Neural cell (in vitro differentiated cells): ENCODE measurements around the gene HDAC5. TPM values are rescaled to one million over a fixed set of nuclear protein-coding genes. Genes with fewer than 3 reads are reported as not detected.
"Not testable (repeated sequence)": the region's sequence is repeated elsewhere in the genome, so short reads cannot be mapped to it uniquely, and the experiment has no call there.

Source experiments
- H2AFZ ChIP-seq: fragments of 200-600, 300-800 bp; sonication (generic), shearing (Covaris generic); 2 replicates; pipeline ENCODE4 v1.6.0; 2014; ENCODE audit warnings: low read depth, mild to moderate bottlenecking, antibody characterized with exemption, low read length, moderate library complexity
- H3F3A ChIP-seq: fragments of 200-600 bp; shearing (Covaris generic); 2 replicates; pipeline ENCODE4 v1.6.1; 2016; ENCODE audit warnings: mild to moderate bottlenecking, moderate library complexity, mixed read lengths, antibody characterized with exemption, low read length; ENCODE audit not compliant: insufficient read depth, poor library complexity, severe bottlenecking
- H3K27ac ChIP-seq: fragments of 200-600, 300-800 bp; sonication (generic), shearing (Covaris generic); 2 replicates; pipeline ENCODE4 v1.5.1; 2014; ENCODE audit warnings: mild to moderate bottlenecking, low read length, moderate library complexity
- H3K27me3 ChIP-seq: fragments of 300-800, 200-600 bp; sonication (generic), shearing (Covaris generic); 2 replicates; pipeline ENCODE4 v1.6.0; 2014; ENCODE audit warnings: mild to moderate bottlenecking, low read depth, low read length, moderate library complexity; ENCODE audit not compliant: insufficient read depth
- H3K36me3 ChIP-seq: fragments of 300-800, 200-600 bp; sonication (generic), shearing (Covaris generic); 2 replicates; pipeline ENCODE4 v1.5.1; 2014; ENCODE audit warnings: mild to moderate bottlenecking, antibody characterized with exemption, low read length, moderate library complexity; ENCODE audit not compliant: insufficient read depth
- H3K4me2 ChIP-seq: fragments of 300-800, 200-600 bp; sonication (generic), shearing (Covaris generic); 2 replicates; pipeline ENCODE4 v1.6.0; 2014; ENCODE audit warnings: mild to moderate bottlenecking, low read length
- H3K4me3 ChIP-seq: fragments of 300-800, 200-600 bp; sonication (generic), shearing (Covaris generic); 2 replicates; pipeline ENCODE4 v1.5.1; 2014; ENCODE audit warnings: mild to moderate bottlenecking, low read length, moderate library complexity
- H3K79me2 ChIP-seq: fragments of 200-600 bp; shearing (Covaris generic); replicated peaks from 2 replicates; pipeline ENCODE4 v1.6.0; 2014; ENCODE audit warnings: mild to moderate bottlenecking, low read length, moderate library complexity; ENCODE audit not compliant: insufficient read depth
- H3K9ac ChIP-seq: fragments of 300-800, 200-600 bp; sonication (generic), shearing (Covaris generic); 2 replicates; pipeline ENCODE4 v1.6.1; 2016; ENCODE audit warnings: mild to moderate bottlenecking, low read length, mixed read lengths
- H3K9me2 ChIP-seq: fragments of 200-600 bp; shearing (Covaris generic); 2 replicates; pipeline ENCODE4 v1.6.1; 2016; ENCODE audit warnings: mild to moderate bottlenecking, low read length, mixed read lengths; ENCODE audit not compliant: insufficient read depth
- H3K9me3 ChIP-seq: fragments of 200-600, 300-800 bp; sonication (generic), shearing (Covaris generic); 2 replicates; pipeline ENCODE4 v1.6.1; 2016; ENCODE audit warnings: mild to moderate bottlenecking, mixed run types, low read length, moderate library complexity, mixed read lengths
- H4K20me1 ChIP-seq: fragments of 200-600 bp; shearing (Covaris generic); 2 replicates; pipeline ENCODE4 v1.6.1; 2016; ENCODE audit warnings: mild to moderate bottlenecking, mixed run types; ENCODE audit not compliant: insufficient read depth
- EP300 ChIP-seq: fragments of 450-650 bp; conservative IDR thresholded peaks from 2 replicates; pipeline ENCODE4 v1.6.1; 2014; ENCODE audit warnings: antibody characterized with exemption, mild to moderate bottlenecking, moderate library complexity; ENCODE audit not compliant: poor library complexity, severe bottlenecking
- EZH2 ChIP-seq: fragments of 200-600, 300-800 bp; shearing (Covaris generic), sonication (generic); IDR thresholded peaks from 2 replicates; pipeline ENCODE4 v1.6.1; 2014; ENCODE audit warnings: antibody characterized with exemption, low read length, borderline replicate concordance, mild to moderate bottlenecking; ENCODE audit not compliant: insufficient read depth, poor library complexity, severe bottlenecking
- MXI1 ChIP-seq: fragments of 450-650 bp; conservative IDR thresholded peaks from 2 replicates; pipeline ENCODE4 v1.6.1; 2014; ENCODE audit warnings: antibody characterized with exemption, mild to moderate bottlenecking; ENCODE audit not compliant: poor library complexity, severe bottlenecking
- POLR2AphosphoS5 ChIP-seq: IDR thresholded peaks from 2 replicates; pipeline ENCODE4 v1.6.1; 2012
- SMC3 ChIP-seq: fragments of 450-650 bp; conservative IDR thresholded peaks from 2 replicates; pipeline ENCODE4 v1.6.1; 2014; ENCODE audit warnings: antibody characterized with exemption, mild to moderate bottlenecking, moderate library complexity; ENCODE audit not compliant: poor library complexity
- TAF1 ChIP-seq: IDR thresholded peaks from 2 replicates; pipeline ENCODE4 v1.6.1; 2012; ENCODE audit warnings: low read depth
- polyA plus RNA-seq: library from polyadenylated mRNA; depleted of rRNA; stranded (reverse); fragments of >200 nt; gene quantifications from 2 replicates; pipeline ENCODE4 v1.2.3, GENCODE V29; 2014
- TF ChIP-seq, protein P1 (sequence below): fragments of 450-650 bp; IDR thresholded peaks from 2 replicates; pipeline ENCODE4 v1.5.1; 2014; ENCODE audit warnings: antibody characterized with exemption, mild to moderate bottlenecking, moderate library complexity; ENCODE audit not compliant: poor library complexity, severe bottlenecking

The HDAC5 gene
- polyA plus RNA-seq, 1 donor from 2014 or later = 97.8 TPM

DNA sequence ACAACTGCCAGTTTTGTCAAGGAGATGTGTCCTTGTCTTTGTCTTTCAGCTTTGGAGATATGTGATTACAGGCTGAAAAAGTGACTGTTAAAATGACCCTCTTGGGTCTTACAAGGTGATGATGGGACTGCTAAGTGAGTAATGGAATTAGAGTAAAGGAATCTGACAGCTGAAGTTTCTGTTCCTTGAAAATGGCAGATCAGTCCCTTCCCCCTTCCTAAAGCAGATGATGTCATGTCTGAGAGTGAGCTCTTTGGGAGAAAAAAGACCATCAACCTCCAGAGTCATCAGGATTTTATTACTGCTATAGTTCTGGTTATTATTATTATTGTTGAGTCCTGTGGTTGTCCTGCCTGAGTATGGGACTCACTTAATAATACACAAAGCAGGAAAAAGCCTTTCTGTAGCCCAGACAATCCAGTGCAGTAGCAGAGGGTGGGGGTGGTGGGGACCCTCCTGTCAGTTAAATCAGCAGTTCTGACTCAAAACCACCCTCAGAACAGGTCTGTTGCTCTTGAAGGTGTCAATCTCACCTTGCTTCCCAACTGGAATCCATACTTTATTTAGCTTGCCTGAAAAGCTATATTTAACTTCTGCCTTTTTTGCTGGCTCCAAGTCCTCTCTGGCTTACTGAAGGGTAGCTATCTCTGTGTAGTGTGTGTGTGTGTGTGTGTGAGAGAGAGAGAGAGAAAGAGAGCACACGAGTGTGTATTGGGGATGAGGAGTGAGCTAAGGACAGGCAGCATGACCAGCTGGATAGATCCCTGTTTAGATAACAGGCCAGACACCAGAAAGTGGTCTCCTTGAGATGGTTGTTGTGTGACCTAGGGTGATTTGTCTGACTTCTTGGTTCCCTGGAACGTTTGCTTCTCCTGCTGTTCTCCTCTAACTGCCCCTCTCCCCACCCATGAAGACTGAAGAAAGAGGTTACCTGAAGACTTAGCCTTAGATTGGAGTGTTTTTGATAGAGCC, 23.2 kb upstream of the HDAC5 start:
- Histone ChIP-seq H3K4me3 (no peak overlapping the region), H3K27ac (peak overlapping the region; percentile 51), H3K27me3 (no peaks in the 10 kb centered on the region), H2AFZ (no peak overlapping the region), H3K9me2 (no peaks in the 10 kb centered on the region), H4K20me1 (no peaks in the 10 kb centered on the region), H3K4me2 (no peak overlapping the region), H3F3A (no peaks in the 10 kb centered on the region), H3K9me3 (no peaks in the 10 kb centered on the region), H3K9ac (no peak overlapping the region), H3K79me2 (no peaks in the 10 kb centered on the region), H3K36me3 (no peaks in the 10 kb centered on the region)
- no peak for TF ChIP-seq MXI1
- no peak for TF ChIP-seq POLR2AphosphoS5
- no peak for TF ChIP-seq EZH2
- TF ChIP-seq, protein P1, sequence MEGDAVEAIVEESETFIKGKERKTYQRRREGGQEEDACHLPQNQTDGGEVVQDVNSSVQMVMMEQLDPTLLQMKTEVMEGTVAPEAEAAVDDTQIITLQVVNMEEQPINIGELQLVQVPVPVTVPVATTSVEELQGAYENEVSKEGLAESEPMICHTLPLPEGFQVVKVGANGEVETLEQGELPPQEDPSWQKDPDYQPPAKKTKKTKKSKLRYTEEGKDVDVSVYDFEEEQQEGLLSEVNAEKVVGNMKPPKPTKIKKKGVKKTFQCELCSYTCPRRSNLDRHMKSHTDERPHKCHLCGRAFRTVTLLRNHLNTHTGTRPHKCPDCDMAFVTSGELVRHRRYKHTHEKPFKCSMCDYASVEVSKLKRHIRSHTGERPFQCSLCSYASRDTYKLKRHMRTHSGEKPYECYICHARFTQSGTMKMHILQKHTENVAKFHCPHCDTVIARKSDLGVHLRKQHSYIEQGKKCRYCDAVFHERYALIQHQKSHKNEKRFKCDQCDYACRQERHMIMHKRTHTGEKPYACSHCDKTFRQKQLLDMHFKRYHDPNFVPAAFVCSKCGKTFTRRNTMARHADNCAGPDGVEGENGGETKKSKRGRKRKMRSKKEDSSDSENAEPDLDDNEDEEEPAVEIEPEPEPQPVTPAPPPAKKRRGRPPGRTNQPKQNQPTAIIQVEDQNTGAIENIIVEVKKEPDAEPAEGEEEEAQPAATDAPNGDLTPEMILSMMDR = no peak
- TF ChIP-seq SMC3 = no peak
- no peak for TF ChIP-seq EP300

DNA sequence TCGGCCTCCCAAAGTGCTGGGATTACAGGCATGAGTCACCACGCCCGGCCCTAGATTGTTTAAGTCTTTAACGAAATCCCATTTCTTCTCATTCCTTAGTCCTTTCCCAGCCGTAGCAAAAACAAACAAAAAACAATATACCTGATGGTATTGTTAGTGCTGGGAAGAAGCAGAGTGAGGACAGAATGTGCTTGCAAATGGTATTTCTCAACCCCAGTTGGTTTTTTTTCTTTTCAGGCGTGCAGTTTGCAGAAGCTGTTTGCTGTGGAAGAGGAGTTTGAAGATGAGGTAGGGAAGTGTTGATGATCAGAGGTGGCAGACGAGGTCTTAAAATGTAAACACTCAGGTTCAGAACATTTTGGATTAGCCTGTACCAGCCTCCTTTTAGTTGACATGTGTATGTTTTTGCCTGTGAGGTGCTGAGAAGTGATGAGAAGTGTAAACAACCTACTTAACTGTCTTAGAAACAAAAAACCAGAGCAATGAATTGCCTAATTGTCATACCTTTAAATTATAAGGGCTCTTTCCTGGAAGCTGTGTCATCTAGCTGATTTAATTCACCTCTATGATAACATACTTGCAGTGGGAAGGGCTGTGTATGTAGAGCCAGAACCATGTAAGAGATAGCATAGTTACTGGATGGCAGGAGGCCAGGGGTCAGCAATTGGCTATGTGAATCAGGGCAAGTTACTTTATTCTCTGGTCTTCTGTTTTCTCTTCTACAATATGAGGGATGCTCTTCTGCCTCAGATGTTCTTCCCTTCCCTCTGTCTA, 21.7 kb upstream of the HDAC5 start:
- Histone ChIP-seq H3K79me2 (no peaks in the 10 kb centered on the region), H4K20me1 (no peaks in the 10 kb centered on the region), H3F3A (no peaks in the 10 kb centered on the region), H2AFZ (no peak overlapping the region), H3K4me2 (no peak overlapping the region), H3K36me3 (no peaks in the 10 kb centered on the region), H3K27me3 (no peaks in the 10 kb centered on the region), H3K9me3 (no peaks in the 10 kb centered on the region), H3K4me3 (no peak overlapping the region), H3K27ac (no peak overlapping the region), H3K9me2 (no peaks in the 10 kb centered on the region), H3K9ac (no peak overlapping the region)
- no peak for TF ChIP-seq TAF1
- TF ChIP-seq POLR2AphosphoS5 = no peak
- TF ChIP-seq, protein P1 = no peak

DNA sequence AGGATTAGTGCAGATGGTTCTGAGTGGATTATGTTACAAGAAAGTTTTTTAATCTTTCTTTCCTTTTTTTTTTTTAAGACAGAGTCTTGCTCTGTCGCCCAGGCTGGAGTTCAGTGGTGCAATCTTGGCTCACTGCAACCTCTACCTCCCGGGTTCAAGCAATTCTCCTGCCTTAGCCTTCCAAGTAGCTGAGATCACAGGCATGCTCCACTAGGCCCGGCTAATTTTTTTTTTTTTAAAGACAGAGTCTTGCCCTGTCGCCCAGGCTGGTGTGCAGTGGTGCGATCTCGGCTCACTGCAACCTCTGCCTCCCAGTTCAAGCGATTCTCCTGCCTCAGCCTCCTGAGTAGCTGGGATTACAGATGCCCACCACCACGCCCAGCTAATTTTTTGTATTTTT, 20.5 kb upstream of the HDAC5 start:
- H3K4me3 ChIP-seq, H3F3A ChIP-seq, H3K4me2 ChIP-seq, H3K27ac ChIP-seq, H3K9me3 ChIP-seq, H3K27me3 ChIP-seq, H3K79me2 ChIP-seq, H4K20me1 ChIP-seq, H3K36me3 ChIP-seq, H3K9ac ChIP-seq, H2AFZ ChIP-seq, H3K9me2 ChIP-seq: not testable (repeated sequence)
